ENCODE data around the gene SIX4.
A peak's percentile ranks its signal among the peaks of the same experiment; 100 is the strongest.
"Not testable (repeated sequence)": the region's sequence is repeated elsewhere in the genome, so short reads cannot be mapped to it uniquely, and the experiment has no call there.

SIX4 gene

DNA sequence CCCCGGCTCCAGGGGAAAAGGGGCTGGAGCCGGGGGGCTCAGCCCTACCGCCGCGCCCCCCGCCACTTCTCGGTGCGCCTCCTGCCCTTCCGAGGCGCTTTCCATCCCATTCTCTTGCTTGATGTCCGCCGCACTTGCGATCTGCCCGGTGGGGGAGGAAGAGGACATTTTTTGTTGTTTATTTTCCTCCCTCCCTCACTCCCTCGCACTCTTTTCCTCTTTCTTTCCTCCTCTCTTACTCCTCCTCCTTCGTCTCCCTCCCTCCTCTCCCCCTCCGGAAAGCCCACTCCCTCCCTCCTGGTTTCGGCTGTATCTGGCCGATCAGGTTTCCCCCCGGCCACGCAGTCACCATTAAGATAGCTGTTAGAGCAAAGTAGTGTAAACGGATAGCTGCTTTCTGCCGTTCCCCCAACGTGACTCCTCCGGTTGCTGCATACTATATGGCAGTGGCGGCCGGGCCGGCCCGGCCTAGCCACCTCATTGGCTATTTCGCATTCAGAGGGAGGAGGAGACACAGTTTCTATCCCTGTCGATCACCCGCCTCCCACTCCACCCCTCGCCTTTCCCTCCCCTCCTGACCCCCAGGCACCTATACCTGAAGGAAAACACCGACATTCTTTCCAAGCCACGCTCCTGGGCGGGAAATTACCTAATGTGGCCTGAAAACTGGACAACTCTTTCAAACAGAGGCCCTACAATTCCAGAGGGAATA lies at the start of gene SIX4:
TSS of gene SIX4 (minus strand) at position 445 of the 712 bp plus-strand sequence. CDS start at position 168, 277 bp downstream.
- peak; percentile 80 to 93 for DNase-seq

DNA sequence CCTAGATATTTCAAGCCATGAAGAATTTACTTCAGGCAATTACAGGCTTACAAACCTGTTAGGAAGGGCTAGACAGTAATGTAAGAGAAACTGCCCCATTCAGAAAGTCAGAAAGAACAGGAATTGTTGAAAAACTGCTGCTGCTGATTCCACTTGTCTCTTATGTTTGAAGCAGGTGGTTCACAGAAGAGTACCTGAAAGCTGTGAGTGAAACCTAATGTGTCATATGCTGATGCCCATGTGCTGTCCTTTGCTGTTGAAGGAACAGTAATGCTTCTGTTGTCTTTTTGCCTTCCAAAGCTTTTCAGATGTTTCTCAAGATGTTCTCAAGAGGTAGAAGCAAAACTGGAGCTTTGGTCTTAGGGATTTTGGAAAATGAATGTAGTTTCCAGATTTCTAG lies 49.4 kb upstream of the SIX4 start:
- DNase-seq, result no peak

DNA sequence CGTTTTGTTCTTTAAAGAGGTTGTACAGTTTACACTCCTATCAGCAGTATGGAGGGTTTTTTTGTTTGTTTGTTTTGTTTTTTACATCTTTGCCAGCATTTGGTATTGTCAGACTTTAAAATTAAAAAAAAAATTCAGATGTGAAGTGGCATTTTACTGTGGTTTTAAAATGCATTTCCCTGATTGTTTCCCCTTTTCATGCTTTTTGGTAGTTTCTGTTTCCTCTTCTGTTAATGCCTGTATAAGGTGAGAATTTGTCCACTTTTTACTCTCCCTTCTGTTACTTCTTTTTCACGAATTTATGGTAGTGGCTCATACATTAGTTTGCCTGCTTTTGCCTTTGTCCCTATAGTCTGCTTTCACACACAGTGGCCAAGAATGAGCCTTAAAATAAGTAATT lies 47.0 kb upstream of the SIX4 start:
- no peak for DNase-seq

DNA sequence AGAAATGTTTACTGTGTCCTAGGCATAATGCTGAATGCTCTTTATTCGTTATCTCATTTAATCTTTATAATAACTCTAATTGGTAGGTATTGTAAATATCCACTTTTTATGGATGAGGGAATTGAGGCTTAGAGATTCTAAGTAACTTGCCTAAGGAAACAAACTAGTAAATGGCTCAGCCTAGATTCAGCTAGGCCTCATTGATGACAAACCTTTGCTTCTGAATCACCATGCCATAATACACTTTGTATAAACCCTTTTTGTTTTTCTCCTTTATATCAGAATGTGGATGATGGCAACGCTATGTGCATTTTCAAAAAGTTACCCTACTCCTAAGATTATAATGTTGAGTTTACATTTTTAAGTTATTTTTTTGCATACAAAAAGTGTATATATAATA lies 44.5 kb upstream of the SIX4 start:
- no peak for DNase-seq

DNA sequence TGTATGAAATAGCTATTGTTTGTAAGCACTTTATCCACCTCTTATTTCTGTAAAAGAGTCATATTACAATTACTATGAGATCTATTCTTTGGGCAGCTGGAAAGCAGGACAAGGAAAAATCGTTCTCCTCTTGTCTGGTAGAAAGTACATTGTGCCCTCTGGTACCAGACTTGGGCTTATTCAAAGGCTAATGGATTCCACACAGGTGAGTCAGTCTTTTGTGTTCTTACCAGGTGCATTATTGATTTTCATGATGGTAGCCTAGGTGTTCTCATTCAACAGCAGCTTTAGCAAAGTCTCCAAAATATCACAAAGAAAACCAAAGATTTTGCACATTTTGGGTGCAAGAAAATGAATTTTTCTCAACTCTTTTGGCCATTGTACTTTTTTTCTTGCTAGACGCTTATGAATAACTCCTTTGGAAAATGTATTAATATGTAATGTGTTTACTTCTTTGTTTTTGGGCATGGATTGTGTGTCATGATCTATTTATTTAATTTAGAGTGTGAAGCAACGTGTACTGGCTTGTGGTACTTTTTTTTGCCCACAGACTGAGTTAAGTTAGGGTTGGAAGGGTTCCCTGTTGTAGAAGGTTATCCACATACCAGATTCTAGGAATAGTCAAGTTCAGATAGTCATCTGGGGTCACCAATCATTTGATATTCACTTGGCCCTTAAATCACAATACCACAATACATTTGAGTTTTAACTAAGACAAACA lies 36.7 kb upstream of the SIX4 start:
- DNase-seq, result peak; percentile 31 to 72

DNA sequence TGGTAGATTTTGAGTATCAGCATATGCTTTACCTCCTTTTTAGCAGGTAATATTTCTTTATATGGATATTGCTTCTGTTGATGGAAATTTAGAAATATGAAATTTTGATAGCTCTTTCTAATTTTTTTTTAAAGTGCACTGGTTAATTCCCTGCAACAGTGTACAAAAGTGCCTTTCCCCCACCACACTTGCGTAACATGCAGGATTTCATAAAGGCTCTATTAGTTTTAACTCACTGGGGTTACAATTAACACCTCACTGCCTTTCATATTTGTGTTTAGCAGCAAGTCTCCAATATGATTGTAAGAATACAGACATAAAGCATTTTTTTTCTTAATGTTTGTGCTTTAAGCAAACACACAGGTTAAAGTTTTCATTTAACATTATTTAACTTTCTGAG lies 36.1 kb upstream of the SIX4 start:
- DNase-seq, result peak in 1 of 2 experiments; percentile 28

DNA sequence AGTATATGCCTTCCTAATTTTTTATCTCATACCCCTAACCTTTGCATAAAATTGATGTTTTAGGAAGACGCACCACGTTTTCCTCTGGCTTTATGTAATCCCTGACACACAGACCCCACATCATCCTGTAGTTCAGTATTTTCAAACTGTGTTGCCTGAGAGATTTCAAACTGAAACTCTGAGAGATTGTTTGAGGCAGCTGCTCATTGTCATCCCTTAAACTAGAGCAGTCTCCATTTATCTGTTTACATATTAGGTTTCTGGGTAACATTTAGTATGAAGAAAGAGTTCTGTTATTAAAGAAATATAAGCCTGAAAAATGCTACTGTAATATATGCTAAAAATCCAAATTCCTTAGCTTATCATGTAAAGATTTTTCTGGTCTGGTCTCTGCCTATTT lies 34.7 kb upstream of the SIX4 start:
- DNase-seq, result peak in 1 of 2 experiments; percentile 9

DNA sequence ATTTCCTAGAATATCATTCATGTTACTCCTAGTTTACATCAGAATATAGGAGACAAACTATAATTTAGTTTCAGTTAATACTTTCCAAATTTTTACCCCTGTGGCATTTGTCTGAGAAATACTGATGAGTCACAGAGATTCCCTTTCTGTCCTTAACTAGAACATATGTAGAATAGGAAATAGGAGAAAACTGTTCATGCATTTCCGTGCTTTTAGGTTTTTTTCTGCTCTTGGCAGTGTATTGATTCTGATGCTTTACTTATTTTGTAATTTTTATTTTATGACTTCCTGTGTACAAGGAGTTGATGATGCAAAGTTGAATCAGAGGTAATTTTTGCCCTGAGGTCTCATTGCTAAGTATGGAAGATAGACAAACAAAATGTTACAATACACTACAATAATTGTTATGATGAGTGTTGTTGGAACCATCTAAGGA lies 33.4 kb upstream of the SIX4 start:
- DNase-seq, result peak in 1 of 2 experiments; percentile 8

DNA sequence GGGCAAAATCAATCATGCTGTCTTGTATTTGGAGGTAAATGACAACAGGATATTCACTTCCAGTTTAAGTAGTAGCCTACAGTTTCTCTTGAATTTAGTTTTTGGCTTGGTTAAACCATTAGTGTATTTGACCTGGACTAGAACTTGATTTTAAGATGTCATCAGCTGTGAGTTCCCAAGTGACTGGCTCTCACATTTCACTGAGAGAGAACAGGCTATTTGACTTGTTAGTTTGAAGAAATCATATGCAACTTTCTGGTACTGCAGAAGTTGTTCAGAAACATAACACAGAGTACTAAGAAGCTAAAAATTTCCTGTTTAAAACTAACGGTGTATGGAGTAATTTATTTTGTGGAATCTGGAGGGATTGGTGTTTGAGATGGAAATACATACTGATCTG lies 32.7 kb upstream of the SIX4 start:
- no peak for DNase-seq

DNA sequence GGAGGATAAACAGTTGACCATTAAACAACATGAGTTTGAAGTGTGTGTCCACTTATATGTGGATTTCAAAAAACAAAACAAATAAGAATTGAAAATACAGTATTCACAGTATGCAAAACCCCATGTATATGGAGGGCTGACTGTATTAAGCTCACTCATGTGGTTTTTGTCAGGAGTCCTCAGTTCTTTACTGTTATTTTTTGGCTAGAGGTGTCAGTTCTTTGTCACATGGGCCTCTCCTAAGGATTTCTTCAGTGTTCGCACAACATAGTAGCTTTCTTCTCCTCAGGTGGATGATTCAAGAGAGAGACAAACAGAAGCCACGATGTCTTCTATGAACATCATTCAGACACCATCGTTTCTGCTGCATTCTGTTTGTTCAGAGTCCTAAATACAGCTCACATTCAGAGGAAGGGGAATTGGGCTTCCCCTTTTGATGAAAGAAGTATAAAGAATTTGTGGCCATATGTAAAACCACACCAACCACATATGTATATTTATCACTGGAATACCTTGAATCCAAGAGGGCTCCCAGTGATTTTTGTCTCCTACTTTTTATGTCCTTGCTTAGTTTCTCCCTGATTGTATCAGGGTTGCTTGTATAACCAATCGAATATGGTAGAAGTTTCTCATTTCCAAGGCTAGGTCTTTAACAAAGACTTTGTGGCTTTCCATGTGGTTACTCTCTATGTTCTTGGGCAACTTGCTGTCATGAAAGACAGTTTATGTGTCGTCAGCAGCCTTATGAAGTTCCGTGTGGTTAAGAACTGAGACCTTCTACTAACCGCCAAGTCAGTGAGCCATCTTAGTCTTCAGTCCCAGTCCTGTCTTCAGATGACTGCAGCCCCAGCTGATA lies 29.3 kb upstream of the SIX4 start:
- DNase-seq, result no peak

DNA sequence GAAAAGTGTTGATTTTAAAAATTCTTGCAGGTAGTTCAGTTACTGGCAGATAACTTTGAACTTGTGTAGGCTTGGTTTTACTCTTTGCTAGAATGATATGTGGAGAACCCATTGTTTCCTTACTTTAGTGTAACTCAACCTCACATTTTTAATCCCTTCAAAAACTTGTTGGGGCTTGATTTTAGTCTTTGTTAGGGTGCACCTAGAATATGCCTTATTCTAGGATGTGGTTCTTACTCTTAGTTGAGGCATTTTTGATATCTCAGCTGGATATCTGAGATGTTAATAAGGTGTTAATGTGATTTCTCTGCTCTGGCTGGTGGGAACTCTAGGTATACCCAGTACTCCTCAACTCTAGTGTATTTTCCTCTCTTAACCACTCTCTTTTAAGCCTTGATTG lies 20.4 kb upstream of the SIX4 start:
- no peak for DNase-seq

DNA sequence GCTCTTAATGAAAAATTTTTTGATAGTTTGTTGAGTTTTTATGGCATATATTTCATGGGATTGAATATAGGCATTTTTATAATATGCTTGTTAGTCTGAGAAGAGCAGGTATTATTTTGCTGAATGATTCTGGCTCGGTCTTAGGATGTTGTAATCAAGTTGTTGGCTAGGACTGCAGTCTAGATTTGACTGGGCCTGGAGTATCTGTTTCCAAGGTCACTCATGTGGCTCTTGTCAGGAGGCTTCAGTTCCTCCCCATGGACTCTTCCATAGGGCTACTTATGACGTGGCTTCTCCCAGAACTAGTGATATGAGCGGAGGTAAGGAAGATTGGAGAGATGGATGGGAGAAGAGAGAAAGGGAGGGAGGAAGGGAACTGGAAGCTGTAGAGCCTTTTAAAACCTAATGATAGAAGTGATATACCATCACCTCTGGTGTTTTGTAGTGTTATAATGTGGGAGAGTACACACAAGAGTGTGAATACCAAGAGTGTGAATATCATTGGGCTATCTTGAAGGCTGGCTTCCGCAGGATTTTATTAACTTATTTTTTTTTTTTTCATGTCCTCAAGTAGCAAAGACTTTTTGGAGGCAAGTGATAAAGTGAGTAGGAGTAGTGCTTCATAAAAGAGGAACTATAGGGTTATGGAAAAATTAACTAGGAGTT lies 14.8 kb upstream of the SIX4 start:
- DNase-seq, result no peak

DNA sequence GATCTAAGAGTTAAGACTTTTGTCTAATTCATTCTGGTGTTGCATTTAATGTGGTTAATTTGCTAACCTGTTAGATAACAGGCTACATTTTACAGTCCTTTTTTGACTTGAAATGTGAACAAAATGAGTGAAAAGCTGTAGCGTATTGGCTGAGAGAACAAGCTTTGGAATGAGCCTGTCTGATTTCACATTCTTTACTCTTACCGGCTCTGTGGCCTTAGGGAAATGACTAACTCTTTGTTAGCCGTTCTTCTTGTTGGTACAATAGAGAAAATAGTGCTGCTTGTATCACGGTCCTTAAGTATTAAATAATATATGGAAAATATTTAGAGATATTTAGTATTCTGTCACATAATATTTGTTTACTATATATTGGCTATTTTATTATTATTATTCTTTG lies 12.3 kb upstream of the SIX4 start:
- DNase-seq, result peak in 1 of 2 experiments; percentile 4

DNA sequence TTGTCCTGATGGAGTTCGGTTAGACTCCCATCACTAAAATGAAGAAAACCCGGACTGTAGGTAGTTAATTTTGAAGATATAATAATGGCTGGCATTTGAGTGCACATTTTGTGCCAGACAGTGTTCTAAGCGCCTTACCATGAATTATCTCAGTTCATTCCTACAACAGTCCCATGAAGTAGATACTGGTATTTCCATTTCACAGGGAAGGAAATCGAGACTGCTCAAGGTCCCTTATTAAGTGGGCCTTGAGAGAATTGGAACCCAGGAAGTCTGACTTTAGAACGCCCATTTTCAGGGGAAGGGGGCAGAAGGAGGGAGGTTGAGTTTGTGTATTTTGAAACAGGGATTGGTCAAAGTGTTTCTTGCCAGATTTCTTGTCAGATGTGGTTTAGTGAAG lies 11.3 kb upstream of the SIX4 start:
- DNase-seq, result no peak

DNA sequence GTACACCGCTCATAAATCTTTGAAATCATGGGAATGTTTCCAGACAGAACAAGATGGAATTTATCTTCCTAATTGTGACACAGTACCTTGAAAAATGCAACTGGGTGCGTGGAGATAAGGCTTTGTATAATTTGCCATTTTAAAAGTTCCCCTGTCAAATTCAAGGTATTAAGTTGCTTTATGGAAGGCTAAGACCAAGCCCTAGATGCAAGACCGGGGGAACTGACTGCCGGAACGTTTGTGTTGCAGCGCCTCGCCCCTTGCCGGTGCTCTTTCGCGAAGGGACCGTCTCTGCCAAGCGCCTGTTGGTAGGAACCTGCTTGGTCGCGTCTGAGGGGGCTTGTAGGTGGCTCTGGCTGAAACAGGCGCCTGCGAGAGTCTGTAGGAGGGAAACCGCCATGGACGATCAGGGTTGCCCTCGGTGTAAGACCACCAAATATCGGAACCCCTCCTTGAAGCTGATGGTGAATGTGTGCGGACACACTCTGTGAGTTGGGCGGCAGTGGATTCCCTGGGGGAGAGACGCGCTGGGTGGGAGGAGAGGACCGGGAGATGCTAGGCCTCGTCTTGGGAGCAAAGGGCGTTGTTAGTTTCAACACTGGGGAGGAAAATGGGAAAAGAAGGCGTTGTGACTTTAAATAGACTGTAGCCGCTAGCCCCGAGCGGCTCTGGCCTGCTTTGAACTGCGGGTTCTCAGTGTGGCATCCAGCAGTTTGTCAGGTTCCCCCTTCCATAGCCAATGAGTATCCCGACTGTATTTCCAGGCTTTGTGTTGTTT lies 10.5 kb upstream of the SIX4 start, which contains the start of gene MNAT1:
TSS of gene MNAT1 (plus strand) at position 297 of the 778 bp plus-strand sequence. CDS start at position 399, 102 bp downstream.
- DNase-seq, result peak; percentile 81 to 90

DNA sequence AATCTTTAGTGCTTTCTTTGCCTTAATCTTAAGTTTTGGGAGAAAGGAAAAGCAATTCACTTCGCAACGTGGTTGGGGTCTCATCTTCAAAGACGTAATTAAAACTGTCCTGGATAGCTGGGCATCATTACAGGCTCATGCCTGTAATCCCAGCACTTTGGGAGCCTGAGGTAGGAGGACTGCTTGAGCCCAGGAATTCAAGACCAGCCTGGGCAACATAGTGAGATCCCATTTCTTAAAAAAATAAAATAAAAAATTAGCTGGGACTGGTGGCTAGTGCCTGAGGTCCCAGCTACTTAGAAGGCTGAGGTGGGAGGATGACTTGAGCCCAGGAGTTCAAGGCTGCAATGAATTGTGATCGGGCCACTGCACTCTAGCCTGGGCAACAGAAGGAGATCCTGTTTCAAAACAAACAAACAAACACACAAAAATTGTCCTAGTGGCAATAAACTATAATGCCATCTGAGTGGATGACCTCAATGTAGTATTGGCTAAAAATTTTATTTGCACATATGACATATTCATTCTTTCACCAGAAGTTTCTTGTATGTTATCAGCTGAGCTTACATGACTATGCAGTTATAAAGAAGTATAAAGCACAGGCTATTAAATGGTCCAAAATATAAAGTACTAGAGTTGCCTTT lies 8.8 kb upstream of the SIX4 start:
- no peak for DNase-seq

DNA sequence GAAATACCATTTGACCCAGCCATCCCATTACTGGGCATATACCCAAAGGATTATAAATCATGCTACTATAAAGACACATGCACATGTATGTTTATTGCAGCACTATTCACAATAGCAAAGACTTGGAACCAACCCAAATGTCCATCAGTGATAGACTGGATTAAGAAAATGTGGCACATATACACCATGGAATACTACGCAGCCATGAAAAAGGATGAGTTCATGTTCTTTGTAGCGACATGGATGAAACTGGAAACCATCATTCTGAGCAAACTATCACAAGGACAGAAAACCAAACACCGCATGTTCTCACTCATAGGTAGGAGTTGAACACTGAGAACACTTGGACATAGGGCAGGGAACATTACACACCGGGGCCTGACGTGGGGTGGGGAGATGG lies 7.1 kb upstream of the SIX4 start:
- DNase-seq, result not testable (repeated sequence)

DNA sequence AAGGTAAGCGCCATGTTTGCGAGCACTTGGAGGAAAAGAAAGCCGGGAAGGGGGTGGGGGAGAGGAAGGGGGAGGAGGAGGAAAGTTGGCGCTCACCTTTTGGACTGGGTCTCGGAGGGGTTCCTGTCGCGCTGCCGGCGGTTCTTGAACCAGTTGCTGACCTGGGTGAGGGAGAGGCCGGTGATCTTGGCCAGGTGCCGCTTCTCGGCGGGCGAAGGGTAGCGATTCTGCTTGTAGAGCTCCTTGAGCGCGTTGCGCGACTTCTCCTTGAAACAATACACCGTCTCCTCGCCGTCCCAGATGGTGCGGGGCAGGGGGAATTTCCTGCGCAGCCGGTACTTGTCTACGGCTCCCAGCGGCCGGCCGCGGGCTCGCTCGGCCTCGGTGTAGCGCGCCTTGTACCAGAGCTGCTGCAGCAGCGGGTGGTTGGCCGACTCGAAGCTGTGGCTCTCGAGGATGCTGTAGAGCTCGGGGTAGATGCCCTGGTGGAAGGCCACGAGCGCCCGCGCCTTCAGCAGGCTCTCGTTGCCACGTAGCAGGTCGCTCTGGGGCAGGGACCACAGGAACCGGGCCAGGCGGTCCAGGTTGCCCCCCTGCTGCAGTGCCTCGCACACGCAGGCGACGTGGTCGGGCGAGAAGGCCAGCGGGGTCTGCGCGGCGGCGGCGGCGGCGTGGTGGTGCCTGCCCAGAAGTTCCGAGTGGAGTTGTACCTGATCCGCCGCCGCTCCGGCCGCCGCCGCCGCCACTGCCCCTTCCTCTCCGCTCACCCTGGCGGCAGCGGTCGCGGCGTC lies 840 bp downstream of the SIX4 start:
- peak in 1 of 2 experiments; percentile 44 for DNase-seq

DNA sequence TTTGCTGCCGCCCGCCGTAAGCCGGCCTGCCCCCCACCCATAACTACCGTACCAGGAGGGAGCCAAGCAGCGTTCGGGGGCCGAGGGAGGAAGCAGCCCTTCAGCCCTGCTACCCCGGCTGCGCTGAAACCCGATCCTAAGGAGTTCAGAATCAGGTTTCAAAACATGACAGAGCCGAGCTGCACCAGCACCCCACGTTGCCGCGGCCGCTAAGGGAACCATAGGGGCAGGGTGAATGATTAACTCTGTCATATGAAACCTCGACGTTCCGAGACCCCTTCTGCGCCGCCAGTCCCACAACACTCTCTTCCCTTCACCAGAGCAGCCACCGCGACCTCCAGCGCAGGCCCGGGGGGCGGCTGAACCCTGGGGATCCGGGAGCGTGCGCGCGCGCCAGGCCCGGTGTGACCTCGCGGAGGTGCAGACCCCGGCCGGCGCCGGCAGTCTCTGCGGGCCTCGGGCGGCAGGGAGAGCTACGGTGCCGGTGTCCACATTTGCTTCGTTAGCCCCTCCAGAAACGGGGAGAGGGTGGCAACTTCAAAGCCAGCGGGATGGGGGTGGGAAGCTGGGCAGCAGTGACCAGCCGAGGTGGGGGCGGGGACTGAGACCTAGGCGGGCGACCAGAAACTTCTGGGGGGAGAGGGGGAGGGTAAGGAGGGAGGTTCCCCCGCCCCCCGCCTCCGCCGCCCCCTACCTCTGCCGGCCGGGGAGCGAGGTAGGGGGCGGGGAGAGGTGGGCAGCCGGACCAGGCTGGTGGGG lies 1.6 kb downstream of the SIX4 start:
- DNase-seq, result peak; percentile 7 to 45

DNA sequence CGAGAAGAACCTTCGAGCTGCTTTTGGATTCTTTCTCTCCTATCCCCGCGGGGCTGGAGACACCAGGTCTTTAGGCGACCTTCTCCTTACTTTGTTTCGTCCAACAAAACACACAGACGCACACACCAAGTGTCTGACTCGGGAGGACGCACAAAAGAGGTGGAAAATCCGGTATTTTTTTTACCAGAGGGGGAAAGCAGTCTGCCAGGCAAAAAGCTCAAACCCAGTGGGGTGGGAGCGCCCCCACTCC lies 2.1 kb downstream of the SIX4 start:
- no peak for DNase-seq
